GM18498 (cell line): ENCODE data around the gene NAT16.

ENCODE experiments used
- ATAC-seq: cut with Tn5 transposase; IDR thresholded peaks from one replicate; pipeline ENCODE4 v1.9.1; 2021; ENCODE audit warnings: mild to moderate bottlenecking, moderate library complexity; ENCODE audit not compliant: unreplicated experiment

Gene NAT16

GRCh38 chr7:101172854-101173751 is 7.0 kb downstream of the NAT16 start:
- ATAC-seq = no peak

- ATAC-seq = no peak
These were observed 7.9 kb downstream of the NAT16 start for GRCh38 chr7:101172005-101172853.

GRCh38 chr7:101171442-101171837 is 8.7 kb downstream of the NAT16 start:
- no peak for ATAC-seq

- no peak for ATAC-seq
These were observed 9.3 kb downstream of the NAT16 start for GRCh38 chr7:101170617-101171441.

- ATAC-seq = no peak
These were observed 10.1 kb downstream of the NAT16 start for GRCh38 chr7:101169838-101170551.

- no peak for ATAC-seq
These were observed 10.8 kb downstream of the NAT16 start for GRCh38 chr7:101169110-101169837.

GRCh38 chr7:101168412-101169049 is 11.6 kb downstream of the NAT16 start:
- ATAC-seq = no peak

GRCh38 chr7:101167645-101168411 is 12.3 kb downstream of the NAT16 start:
- ATAC-seq = no peak

- ATAC-seq = no peak
These were observed 13.0 kb downstream of the NAT16 start for GRCh38 chr7:101166909-101167644.

- ATAC-seq = no peak
These were observed 13.5 kb downstream of the NAT16 start for GRCh38 chr7:101166648-101166908.

- no peak for ATAC-seq
These were observed 14.0 kb downstream of the NAT16 start for GRCh38 chr7:101165958-101166647.

GRCh38 chr7:101165075-101165957 is 14.8 kb downstream of the NAT16 start, which contains the start of gene VGF:
TSS of gene VGF (minus strand) at chr7:101165569. CDS start at chr7:101164843, 726 bp downstream.
- peak; percentile 76 for ATAC-seq

GRCh38 chr7:101164071-101164840 is 15.8 kb downstream of the NAT16 start:
- ATAC-seq = no peak

- no peak for ATAC-seq
These were observed 16.6 kb downstream of the NAT16 start for GRCh38 chr7:101163279-101164070.
